GM19099 (cell line): ENCODE results near the gene PCCB.

Source experiments
- POLR2A ChIP-seq: IDR thresholded peaks from 3 replicates; pipeline ENCODE4 v1.6.1; 2011; ENCODE audit warnings: low read depth; ENCODE audit not compliant: insufficient read length; ENCODE audit errors: extremely low read depth

Gene PCCB

GRCh38 chr3:136250903-136251460 is 842 bp downstream of the PCCB start:
- no peak for TF ChIP-seq POLR2A

DNA sequence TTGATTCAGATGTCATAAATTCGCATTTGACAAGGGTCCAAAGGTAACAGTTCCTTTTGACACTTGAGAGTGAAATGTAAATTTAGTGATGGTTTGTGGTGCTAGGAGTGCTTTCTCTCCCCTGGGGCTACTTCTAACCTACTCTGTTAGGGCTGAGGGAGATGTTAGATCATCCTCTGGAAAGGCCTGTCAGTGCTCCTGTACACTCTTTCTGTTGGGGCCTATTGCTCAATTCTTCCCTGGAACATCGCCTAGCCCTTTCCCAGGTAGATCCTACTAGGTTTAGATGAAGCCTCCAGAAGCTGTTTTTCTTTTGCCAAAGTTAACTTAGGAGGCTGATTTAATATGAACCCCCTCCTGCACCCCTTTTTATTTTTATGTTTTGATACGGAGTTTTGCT is 1.4 kb downstream of the PCCB start:
- no peak for TF ChIP-seq POLR2A

- no peak for TF ChIP-seq POLR2A
Observed at GRCh38 chr3:136255672-136256406, 5.7 kb downstream of the PCCB start.

DNA sequence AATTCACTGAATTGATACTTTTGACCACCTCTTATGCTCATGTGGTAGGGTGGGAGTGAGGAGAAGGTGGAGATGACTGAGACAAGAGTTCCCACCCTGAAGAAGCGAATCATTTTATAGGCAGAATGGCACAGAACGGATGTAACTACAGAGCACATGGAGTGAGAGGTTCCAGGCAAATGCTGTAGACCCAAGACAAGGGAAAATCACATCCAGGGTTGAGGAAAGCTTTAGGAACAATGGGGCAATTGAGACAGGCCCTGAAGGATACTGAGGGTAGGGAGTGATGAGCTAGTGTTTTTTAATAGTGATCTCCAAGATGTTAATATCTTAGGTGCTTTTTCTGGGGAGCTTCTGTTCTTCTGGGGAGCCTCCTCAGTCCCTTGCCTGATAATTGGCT is 8.1 kb downstream of the PCCB start:
- TF ChIP-seq POLR2A, result no peak

- TF ChIP-seq POLR2A, result no peak
Observed at GRCh38 chr3:136261826-136262225, 11.7 kb downstream of the PCCB start.

- TF ChIP-seq POLR2A, result no peak
Observed at GRCh38 chr3:136262559-136262958, 12.4 kb downstream of the PCCB start.

- no peak for TF ChIP-seq POLR2A
Observed at GRCh38 chr3:136263251-136263650, 13.1 kb downstream of the PCCB start.

GRCh38 chr3:136267235-136267634 is 17.1 kb downstream of the PCCB start:
- no peak for TF ChIP-seq POLR2A

GRCh38 chr3:136270179-136270578 is 20.0 kb downstream of the PCCB start:
- TF ChIP-seq POLR2A, result no peak

DNA sequence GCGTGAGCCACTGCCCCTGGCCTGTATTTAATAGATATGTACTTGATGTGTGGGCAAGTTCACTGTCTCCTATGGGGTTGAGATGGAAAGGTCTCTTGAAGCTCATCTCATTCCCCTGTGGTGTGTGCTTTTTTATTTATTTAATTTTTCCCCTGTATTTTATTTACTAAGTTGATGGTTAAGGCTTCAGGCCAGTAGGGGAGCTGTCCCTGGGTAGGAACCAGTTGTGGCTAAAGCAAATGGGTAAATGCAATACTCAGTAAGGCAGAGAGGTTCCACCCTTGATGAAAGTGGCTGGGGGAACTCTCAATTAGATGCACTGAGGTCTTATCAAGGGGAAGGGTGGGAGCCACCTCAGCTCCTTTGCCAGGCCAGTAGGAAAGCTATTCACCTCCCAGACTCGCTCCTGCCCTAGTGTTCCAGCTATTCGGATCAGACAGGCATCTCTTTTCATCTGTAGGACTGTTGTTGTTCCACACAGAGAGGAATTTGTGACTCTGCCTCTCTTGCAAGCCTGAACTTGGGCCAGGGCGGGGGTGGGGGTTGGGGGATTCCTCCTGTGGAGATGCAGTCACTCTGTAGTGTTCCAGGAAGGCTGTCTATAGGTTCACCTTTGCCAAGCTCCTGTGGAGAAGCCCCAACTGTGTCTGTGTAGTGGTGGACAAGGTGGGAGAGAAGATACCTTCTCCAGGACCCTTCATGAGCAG is 26.1 kb downstream of the PCCB start:
- no peak for TF ChIP-seq POLR2A

DNA sequence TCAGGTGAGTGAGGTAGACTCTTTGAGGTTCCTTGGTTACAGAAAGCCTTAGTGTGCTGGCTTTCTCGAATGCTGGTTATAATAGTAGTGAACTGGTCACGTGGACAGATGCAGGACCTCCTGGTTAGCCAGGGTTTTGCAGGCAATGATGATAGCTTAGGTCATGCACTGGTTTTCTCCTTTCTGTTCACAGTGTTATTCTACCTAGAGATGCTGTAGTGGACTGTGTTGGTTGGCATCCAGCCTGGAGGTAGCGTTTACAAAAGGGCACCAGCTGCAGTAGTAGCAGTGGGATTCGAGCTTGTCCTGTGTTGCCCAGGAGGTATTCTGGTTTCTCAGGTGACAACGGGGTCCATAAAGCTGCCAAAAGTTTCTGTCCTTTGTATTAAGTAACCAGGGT is 27.0 kb downstream of the PCCB start:
- no peak for TF ChIP-seq POLR2A

DNA sequence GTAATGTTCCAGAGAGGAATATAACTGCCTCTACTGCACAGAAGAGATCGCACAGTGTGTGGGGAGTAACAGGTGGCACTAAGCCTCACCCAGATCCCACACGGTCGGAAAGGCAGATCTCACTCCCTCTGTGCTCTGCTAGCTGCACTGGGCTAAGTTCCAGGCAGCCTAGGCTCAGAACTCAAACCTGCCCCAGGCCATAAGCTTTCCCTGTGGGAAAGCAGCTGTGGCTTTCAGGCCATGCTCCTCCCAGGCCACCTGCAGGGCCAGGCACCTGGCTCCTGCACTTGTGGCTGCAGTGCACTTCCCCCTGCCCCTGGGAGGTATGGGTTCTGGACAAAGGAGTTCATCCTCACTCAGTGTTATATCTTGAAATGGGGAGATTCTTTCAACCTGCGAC is 27.5 kb downstream of the PCCB start:
- no peak for TF ChIP-seq POLR2A

GRCh38 chr3:136279092-136279491 is 29.0 kb downstream of the PCCB start:
- TF ChIP-seq POLR2A, result no peak

DNA sequence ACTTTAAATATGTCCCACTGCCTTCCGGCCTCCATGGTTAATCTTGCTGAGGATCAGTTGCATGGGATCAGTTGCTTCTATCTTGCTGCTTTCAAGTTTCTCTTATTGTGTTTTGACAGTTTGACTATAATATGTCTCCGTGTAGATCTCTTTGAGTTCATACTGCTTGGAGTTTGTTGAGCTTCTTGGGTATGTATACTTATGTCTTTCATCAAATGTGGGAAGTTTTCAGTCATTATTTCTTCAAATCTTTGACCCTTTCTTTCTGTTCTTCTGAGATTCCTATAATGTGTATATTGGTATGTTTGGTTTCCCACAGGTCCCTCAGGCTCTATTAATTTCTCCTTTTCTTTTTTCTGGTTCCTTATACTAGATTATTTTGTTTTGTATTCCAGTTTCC is 30.8 kb downstream of the PCCB start:
- no peak for TF ChIP-seq POLR2A

- TF ChIP-seq POLR2A, result no peak
Observed at GRCh38 chr3:136281966-136282520, 31.9 kb downstream of the PCCB start.

- no peak for TF ChIP-seq POLR2A
Observed at GRCh38 chr3:136283627-136284026, 33.5 kb downstream of the PCCB start.
